ENCODE data around the gene ZNRF3. TPM values are rescaled to one million over a fixed set of nuclear protein-coding genes. Genes with fewer than 3 reads are reported as not detected.

Gene ZNRF3
- 5.1 and 7.2 TPM in 2 replicates for total RNA-seq

DNA sequence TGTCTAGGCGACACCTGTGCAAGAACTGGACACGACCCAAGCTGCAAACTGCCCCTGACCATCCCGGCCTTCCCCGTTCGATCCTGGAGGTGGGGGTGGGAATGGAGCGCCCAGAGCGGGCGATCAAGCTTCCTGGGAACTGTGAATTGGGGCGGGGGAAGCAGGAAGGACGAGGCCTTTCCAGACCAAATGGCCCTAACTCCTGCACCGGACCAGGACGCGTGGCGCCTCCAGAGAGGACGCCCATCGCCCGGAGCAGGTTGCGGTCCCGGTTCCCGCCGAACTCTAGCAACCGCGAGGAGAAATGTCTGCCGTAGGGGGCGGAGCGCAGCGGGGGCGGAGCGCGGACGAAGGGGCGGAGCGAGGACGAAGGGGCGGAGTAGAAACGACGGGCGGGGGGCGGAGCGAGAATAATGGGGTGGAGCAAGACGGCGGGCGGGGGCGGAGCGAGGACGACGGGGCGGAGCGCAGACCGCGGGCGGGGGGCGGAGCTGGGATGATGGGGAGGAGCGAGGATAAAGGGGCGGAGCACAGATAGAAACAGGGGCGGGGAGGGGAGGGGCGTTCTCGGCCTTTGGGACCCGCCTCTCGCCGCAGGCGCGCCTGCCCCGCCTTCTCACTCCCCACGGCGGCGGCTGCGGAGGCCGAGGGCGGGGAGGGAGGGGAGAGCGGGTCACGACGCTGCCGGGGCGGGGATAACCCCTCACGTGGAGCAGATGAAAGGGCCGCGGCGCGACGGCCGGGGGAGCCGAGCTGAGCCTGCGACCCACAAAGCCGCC lies at the start of gene ZNRF3:
ZNRF3 (plus strand) TSS at position 695 of the 779 bp plus-strand sequence. CDS start 195 bp downstream, outside the sequence.

DNA sequence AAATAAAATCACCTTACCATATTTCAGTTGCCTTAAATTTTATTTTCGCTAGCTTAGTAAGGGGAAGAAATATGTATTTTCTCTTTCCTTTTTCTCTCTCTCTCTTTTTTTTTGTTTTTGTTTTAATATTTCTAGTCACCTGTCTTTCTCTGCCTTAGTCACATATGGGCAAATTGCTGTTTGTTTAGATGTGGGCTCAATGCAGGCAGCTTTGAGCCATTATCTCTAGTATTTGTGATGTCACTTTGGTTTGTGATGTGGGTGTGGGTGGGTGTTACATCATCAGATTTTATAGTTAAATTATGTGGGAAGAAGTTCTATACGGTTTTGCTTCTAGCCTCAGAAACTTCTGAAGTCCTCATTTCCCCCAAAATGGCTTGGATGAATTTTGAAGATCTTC lies 178.4 kb downstream of the ZNRF3 start, which contains the start of gene C22orf31:
C22orf31 (minus strand) TSS at position 59 of the 400 bp plus-strand sequence; CDS start at position 20, 39 bp downstream.

DNA sequence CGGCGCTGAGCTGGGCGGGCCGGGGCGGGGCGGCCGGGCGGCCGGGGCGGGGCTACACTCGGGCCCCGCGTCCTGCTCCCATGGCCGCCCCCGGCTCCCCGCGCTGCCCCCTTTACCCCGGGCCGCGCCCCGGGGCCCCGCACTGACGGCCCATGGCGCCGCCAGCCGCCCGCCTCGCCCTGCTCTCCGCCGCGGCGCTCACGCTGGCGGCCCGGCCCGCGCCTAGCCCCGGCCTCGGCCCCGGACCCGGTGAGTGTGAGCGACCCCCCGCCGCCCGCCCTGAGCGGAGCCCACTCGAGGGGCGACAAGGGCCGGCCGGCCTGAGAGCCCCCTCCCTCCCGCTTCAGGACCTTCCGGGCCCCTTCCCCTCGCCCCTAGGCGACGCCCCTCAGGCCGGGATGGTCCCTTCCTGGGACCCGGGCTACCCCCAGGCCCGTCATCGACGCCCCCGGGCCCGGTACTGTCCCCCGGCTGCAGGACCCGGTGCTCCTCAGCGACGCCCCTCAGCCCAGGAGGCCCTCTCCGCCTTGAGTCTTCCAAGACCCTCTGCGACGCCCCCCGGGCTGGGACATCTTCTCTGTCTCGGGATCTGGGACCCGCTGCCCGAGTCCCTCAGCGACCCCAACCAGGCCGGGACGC lies 189.7 kb downstream of the ZNRF3 start, which contains the start of gene KREMEN1:
KREMEN1 (plus strand) TSS at position 57 of the 639 bp plus-strand sequence; CDS start at position 153, 96 bp downstream.

Other genes starting within 250 kb of the ZNRF3 start
- 2.2 and 3.2 TPM in 2 replicates for gene TTC28, start 203.7 kb upstream of the ZNRF3 start, total RNA-seq
- 14.9 and 19.3 TPM in 2 replicates for gene CHEK2, start 141.8 kb upstream of the ZNRF3 start, total RNA-seq
- 13.0 and 21.7 TPM in 2 replicates for gene HSCB, start 141.5 kb upstream of the ZNRF3 start, total RNA-seq
- gene CCDC117, start 110.9 kb upstream of the ZNRF3 start, total RNA-seq, result 11.8 and 16.6 TPM in 2 replicates
- 223 and 257 TPM in 2 replicates for gene XBP1, start 83.0 kb upstream of the ZNRF3 start, total RNA-seq
- not detected in 2 replicates for gene C22orf31, start 178.3 kb downstream of the ZNRF3 start, total RNA-seq
- gene KREMEN1, start 189.5 kb downstream of the ZNRF3 start, total RNA-seq, result 6.5 and 7.7 TPM in 2 replicates

Measured in tracheal epithelial cell (primary cell).